ENCODE results near the gene TBC1D3E. TPM values are rescaled to one million over a fixed set of nuclear protein-coding genes. Genes with fewer than 3 reads are reported as not detected.

TBC1D3E gene
- polyA plus RNA-seq, result not detected in 2 replicates

GRCh38 chr17:38127651-38128050, at the start of gene TBC1D3E:
TSS of gene TBC1D3E (plus strand) at chr17:38127951. CDS start at chr17:38129496, 1,545 bp downstream.

Other genes starting within 250 kb of the TBC1D3E start
- gene TBC1D3K, start 203.5 kb upstream of the TBC1D3E start, polyA plus RNA-seq, result not detected in 2 replicates
- not detected in 2 replicates for gene TBC1D3L, start 138.9 kb upstream of the TBC1D3E start, polyA plus RNA-seq
- 1.4 and 2.5 TPM in 2 replicates for gene TBC1D3D, start 124.0 kb upstream of the TBC1D3E start, polyA plus RNA-seq
- gene TBC1D3C, start 59.3 kb upstream of the TBC1D3E start, polyA plus RNA-seq, result not detected in 2 replicates
- gene TBC1D3, start 64.6 kb downstream of the TBC1D3E start, polyA plus RNA-seq, result 0.78 TPM in 1 of 2 replicates, not detected in the other
- gene MRPL45, start 169.2 kb downstream of the TBC1D3E start, polyA plus RNA-seq, result 32.6 and 59.9 TPM in 2 replicates
- not detected in 2 replicates for gene GPR179, start 216.0 kb downstream of the TBC1D3E start, polyA plus RNA-seq
- gene SOCS7, start 223.9 kb downstream of the TBC1D3E start, polyA plus RNA-seq, result 1.2 and 1.3 TPM in 2 replicates